ENCODE data around the gene KIAA0825. TPM values are rescaled to one million over a fixed set of nuclear protein-coding genes. Genes with fewer than 3 reads are reported as not detected.
A peak's percentile ranks its signal among the peaks of the same experiment; 100 is the strongest.

The KIAA0825 gene
- polyA plus RNA-seq, 3 donors: 0.56 to 1.3 (median 0.89) TPM

DNA sequence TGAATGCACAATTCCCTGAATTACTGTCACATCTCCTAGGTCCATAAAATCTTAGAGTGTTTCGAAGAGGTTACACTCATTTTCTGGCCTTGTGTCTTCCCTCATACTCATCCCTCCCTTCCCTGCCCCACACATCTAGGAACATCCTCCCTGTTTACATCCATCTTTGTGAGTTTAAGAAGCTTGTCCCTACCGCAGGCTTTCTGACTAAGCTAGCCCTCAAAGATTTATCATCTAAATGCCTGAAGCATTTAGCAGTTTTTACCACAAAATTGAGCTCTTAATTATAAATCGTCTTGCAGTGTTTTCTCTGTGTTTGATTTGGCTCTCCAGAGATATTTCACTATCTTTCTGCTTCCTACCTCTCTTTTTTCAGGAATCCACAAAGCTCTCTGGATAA, 374.8 kb downstream of the KIAA0825 start:
- peaks cover 24% of the 10 kb centered on the region for H3K4me1 Mint-ChIP-seq
- peak overlapping the region in 1 of 7 donors; percentile 12 for H3K27ac Mint-ChIP-seq
- Histone ChIP-seq H2AFZ (ENCODE audit: insufficient read depth, low read depth, low read length, poor library complexity, severe bottlenecking) (no peak overlapping the region), H4K20me1 (ENCODE audit: insufficient read depth, low read length) (no peaks in the 10 kb centered on the region), H3K4me2 (replicated peaks; ENCODE audit: extremely low read depth, low read length, poor library complexity, severe bottlenecking) (no peak overlapping the region), H3K9me3 (replicated peaks in 1 of 2; ENCODE audit: control insufficient read depth in 1 of 2, insufficient read depth in 1 of 2, low read length in 2 of 2) (no peaks in the 10 kb centered on the region), H3K27me3 (ENCODE audit: control insufficient read depth in 2 of 2, insufficient read depth in 2 of 2, low read length in 2 of 2) (no peaks in the 10 kb centered on the region), H3K4me3 (replicated peaks in 1 of 3; ENCODE audit: low read depth in 2 of 3, low read length in 3 of 3) (no peak overlapping the region), H3K27ac (ENCODE audit: low read depth in 1 of 2, low read length in 2 of 2) (no peak overlapping the region), H3K79me2 (ENCODE audit: insufficient read depth, low read length) (no peaks in the 10 kb centered on the region), H3K36me3 (replicated peaks in 1 of 2; ENCODE audit: control insufficient read depth in 1 of 2, insufficient read depth in 2 of 2, low read length in 2 of 2) (no peaks in the 10 kb centered on the region), H3K9ac (ENCODE audit: insufficient read depth, low read length, poor library complexity, severe bottlenecking) (no peak overlapping the region), H3K4me1 (ENCODE audit: control insufficient read depth in 1 of 2, insufficient read depth in 2 of 2, low read length in 2 of 2) (peaks cover 25 to 26% of the 10 kb centered on the region in 2 donors)
- H3K9me3 Mint-ChIP-seq: peaks cover 0 to 2% (median 0%) of the 10 kb centered on the region in 7 donors
- TF ChIP-seq, protein P1, sequence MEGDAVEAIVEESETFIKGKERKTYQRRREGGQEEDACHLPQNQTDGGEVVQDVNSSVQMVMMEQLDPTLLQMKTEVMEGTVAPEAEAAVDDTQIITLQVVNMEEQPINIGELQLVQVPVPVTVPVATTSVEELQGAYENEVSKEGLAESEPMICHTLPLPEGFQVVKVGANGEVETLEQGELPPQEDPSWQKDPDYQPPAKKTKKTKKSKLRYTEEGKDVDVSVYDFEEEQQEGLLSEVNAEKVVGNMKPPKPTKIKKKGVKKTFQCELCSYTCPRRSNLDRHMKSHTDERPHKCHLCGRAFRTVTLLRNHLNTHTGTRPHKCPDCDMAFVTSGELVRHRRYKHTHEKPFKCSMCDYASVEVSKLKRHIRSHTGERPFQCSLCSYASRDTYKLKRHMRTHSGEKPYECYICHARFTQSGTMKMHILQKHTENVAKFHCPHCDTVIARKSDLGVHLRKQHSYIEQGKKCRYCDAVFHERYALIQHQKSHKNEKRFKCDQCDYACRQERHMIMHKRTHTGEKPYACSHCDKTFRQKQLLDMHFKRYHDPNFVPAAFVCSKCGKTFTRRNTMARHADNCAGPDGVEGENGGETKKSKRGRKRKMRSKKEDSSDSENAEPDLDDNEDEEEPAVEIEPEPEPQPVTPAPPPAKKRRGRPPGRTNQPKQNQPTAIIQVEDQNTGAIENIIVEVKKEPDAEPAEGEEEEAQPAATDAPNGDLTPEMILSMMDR (IDR thresholded peaks at IDR 0.05): no peak
- H3K4me3 Mint-ChIP-seq: no peak overlapping the region
- WGBS (ENCODE audit: insufficient coverage): 100% methylated on average over 2 of the region's 3 CpGs
- H3K27me3 Mint-ChIP-seq (ENCODE audit: low read depth in 3 of 3): peaks cover 0 to 3% (median 0%) of the 10 kb centered on the region in 3 donors
- intact Hi-C loops (cut with micrococcal nuclease): no loop called here
- no peak for DNase-seq
- H3K36me3 Mint-ChIP-seq: no peaks in the 10 kb centered on the region

DNA sequence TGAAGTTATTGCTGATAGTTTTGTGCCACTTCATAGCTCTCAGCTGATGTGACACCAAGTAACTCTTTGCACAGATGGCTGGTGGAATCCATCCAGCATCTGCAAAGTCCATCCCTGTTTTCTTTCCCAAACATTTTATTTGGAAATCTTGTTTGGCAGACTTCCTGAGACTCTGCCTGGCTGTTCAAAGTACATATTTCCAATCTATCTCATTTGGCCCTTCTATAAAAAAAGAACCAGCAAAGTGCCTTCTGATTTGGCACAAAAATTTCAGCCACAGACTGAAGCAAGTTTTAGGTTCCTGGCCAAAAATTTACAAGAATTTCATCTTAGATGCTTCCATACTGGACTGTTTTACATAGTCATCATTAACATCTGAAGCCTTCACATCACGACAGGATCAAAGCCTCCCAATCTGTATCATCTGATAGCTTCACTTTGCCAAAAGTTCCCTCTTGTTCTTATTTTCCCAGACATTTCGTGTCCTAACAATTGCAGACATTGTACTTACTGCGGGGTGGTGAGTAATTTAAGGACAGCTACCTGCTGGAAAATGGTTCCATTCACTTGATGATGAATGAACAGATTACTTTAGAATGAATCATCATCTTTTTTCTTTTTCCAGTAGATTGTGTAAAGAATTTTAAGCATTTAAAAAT, 377.3 kb downstream of the KIAA0825 start:
- H3K36me3 ChIP-seq (replicated peaks in 1 of 2; ENCODE audit: control insufficient read depth in 1 of 2, insufficient read depth in 2 of 2, low read length in 2 of 2): no peaks in the 10 kb centered on the region
- H4K20me1 ChIP-seq (ENCODE audit: insufficient read depth, low read length): no peaks in the 10 kb centered on the region
- no peaks in the 10 kb centered on the region for H3K27me3 ChIP-seq (ENCODE audit: control insufficient read depth in 2 of 2, insufficient read depth in 2 of 2, low read length in 2 of 2)
- H3K4me1 ChIP-seq (ENCODE audit: control insufficient read depth in 1 of 2, insufficient read depth in 2 of 2, low read length in 2 of 2): peaks cover 13 to 16% of the 10 kb centered on the region in 2 donors
- TF ChIP-seq, protein P1 (IDR thresholded peaks at IDR 0.05): no peak
- Mint-ChIP-seq H3K4me3 (no peak overlapping the region), H3K27me3 (ENCODE audit: low read depth in 3 of 3) (peaks cover 0 to 3% (median 0%) of the 10 kb centered on the region in 3 donors), H3K4me1 (peaks cover 12% of the 10 kb centered on the region), H3K9me3 (peaks cover 0 to 2% (median 0%) of the 10 kb centered on the region in 7 donors), H3K36me3 (no peaks in the 10 kb centered on the region), H3K27ac (no peak overlapping the region)
- H3K4me3 ChIP-seq (replicated peaks in 1 of 3; ENCODE audit: low read depth in 2 of 3, low read length in 3 of 3): no peak overlapping the region
- no peaks in the 10 kb centered on the region for H3K79me2 ChIP-seq (ENCODE audit: insufficient read depth, low read length)
- no CpG with 5 or more reads among the region's 3 CpGs for WGBS (ENCODE audit: insufficient coverage)
- intact Hi-C loops (cut with micrococcal nuclease): no loop called here
- H3K9me3 ChIP-seq (replicated peaks in 1 of 2; ENCODE audit: control insufficient read depth in 1 of 2, insufficient read depth in 1 of 2, low read length in 2 of 2): peaks cover 0 to under 1% of the 10 kb centered on the region in 2 donors
- H3K9ac ChIP-seq (ENCODE audit: insufficient read depth, low read length, poor library complexity, severe bottlenecking): no peak overlapping the region
- DNase-seq: no peak
- H3K27ac ChIP-seq (ENCODE audit: low read depth in 1 of 2, low read length in 2 of 2): no peak overlapping the region
- no peak overlapping the region for H3K4me2 ChIP-seq (replicated peaks; ENCODE audit: extremely low read depth, low read length, poor library complexity, severe bottlenecking)
- no peak overlapping the region for H2AFZ ChIP-seq (ENCODE audit: insufficient read depth, low read depth, low read length, poor library complexity, severe bottlenecking)

Data from CD14-positive monocyte (primary cell).